HUES48 (cell line): ENCODE data around the gene SKA3.
"Not testable (repeated sequence)": the region's sequence is repeated elsewhere in the genome, so short reads cannot be mapped to it uniquely, and the experiment has no call there.

Experiments used
- H3K27ac ChIP-seq: one replicate; pipeline ENCODE4 v1.7.0; 2013; ENCODE audit warnings: low read depth, low read length, inconsistent platforms
- H3K27me3 ChIP-seq: 2 replicates; pipeline ENCODE4 v1.6.1; 2013; ENCODE audit warnings: mild to moderate bottlenecking, low read length; ENCODE audit not compliant: control insufficient read depth, insufficient read depth
- H3K36me3 ChIP-seq: 2 replicates; pipeline ENCODE4 v1.6.1; 2013; ENCODE audit warnings: low read length; ENCODE audit not compliant: control insufficient read depth, insufficient read depth
- H3K4me1 ChIP-seq: 2 replicates; pipeline ENCODE4 v1.6.1; 2013; ENCODE audit warnings: mild to moderate bottlenecking, low read length; ENCODE audit not compliant: control insufficient read depth, insufficient read depth
- H3K4me3 ChIP-seq: 2 replicates; pipeline ENCODE4 v1.5.1; 2013; ENCODE audit warnings: mild to moderate bottlenecking, low read depth, low read length
- H3K9ac ChIP-seq: 2 replicates; pipeline ENCODE4 v1.6.1; 2013; ENCODE audit warnings: mild to moderate bottlenecking, low read depth, low read length, moderate library complexity
- H3K9me3 ChIP-seq: 2 replicates; pipeline ENCODE4 v1.6.1; 2013; ENCODE audit warnings: low read length; ENCODE audit not compliant: control insufficient read depth, insufficient read depth

The SKA3 gene

DNA sequence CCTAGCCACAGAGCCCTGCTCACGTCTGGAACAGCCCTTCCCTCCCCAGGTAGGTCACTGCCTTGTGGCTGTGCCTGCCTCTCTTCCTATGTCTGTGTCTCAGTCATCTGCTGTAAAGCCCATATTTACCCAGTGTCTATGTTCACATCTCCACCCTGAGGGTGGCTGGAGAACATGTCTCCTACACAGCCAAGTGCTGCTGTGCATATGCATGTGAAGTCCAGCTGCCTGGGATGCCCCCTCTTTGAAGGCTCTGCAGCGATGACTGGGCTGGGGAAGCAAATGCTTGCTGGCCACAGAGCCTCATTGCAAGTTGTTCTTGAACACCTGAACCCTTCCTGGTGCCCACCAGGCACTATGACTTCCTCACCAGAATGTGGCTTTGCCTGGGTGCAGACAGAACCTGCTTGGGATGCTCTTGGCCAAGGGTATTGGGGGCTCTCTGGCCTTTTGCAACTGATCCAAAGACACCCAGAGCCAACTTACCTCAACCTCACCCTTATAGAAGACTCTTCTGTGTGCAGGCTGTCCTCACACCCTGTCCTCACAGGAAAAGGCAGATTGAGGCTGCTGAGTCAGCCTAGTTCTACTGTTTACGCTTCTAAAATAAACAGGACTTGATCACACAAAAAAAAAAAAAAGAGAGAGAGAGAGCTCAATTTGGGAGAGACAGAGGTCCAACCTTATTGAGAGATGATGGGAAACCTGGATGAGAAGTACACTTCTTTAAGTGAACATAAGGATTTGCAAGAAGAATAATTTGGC lies 26.6 kb upstream of the SKA3 start:
- no peak overlapping the region for H3K27ac ChIP-seq
- no peaks in the 10 kb centered on the region for H3K36me3 ChIP-seq
- peaks cover 33% of the 10 kb centered on the region for H3K9me3 ChIP-seq
- no peak overlapping the region for H3K4me3 ChIP-seq
- H3K27me3 ChIP-seq: no peaks in the 10 kb centered on the region
- H3K9ac ChIP-seq: no peak overlapping the region
- H3K4me1 ChIP-seq: no peaks in the 10 kb centered on the region

DNA sequence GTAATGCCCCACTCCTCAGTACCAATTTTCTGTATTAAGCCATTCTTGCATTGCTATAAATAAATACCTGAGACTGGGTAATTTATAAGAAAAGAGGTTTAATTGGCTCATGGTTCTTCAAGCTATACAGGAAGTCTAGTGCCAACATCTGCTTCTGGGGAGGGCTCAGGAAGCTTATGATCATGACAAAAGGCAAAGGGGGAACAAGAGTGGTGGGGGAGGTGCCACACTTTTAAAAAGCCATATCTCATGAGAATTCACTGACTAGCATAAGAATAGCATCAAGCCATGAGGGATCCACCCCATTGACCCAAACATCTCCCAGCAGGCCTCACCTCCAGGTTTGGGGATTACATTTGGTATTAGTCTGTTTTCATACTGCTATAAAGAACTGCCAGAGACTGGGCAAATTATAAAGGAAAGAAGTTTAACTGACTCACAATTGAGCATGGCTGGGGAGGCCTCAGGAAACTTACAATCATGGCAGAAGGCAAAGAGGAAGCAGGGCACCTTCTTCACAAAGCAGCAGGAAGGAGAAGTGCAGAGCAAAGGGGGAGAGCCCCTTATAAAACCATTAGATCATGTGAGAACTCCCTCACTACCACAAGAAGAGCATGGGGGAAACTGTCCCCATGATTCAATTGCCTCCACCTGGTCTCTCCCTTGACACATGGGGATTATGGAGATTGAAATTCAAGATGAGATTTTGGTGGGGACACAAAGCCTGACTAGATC lies 25.3 kb upstream of the SKA3 start:
- H3K9me3 ChIP-seq: peaks cover 33% of the 10 kb centered on the region
- H3K4me1 ChIP-seq, H3K27me3 ChIP-seq, H3K9ac ChIP-seq, H3K36me3 ChIP-seq, H3K27ac ChIP-seq, H3K4me3 ChIP-seq: not testable (repeated sequence)

DNA sequence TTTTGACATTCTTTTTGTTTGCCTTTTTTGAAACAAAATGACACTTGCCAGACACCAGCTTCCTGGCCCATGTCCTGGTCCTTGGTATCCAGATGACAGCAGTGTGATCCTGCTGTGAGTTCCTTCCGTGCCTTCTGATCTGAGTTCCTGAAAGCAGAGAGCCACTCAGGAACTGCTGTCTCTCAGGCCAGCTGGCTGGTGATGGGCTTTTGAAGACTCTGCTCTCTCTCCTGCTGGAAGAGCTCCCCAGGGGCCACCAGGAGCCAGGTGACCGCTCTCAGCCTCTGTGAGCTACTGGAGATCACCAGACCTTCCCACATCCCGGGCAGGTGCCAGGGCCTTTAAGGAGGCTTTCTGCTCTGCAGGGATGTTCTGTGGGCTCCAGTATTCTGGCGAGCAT lies 22.0 kb upstream of the SKA3 start:
- not testable (repeated sequence) for H3K27me3 ChIP-seq, H3K9ac ChIP-seq, H3K4me1 ChIP-seq, H3K36me3 ChIP-seq, H3K27ac ChIP-seq, H3K4me3 ChIP-seq
- H3K9me3 ChIP-seq: peaks cover 24% of the 10 kb centered on the region

DNA sequence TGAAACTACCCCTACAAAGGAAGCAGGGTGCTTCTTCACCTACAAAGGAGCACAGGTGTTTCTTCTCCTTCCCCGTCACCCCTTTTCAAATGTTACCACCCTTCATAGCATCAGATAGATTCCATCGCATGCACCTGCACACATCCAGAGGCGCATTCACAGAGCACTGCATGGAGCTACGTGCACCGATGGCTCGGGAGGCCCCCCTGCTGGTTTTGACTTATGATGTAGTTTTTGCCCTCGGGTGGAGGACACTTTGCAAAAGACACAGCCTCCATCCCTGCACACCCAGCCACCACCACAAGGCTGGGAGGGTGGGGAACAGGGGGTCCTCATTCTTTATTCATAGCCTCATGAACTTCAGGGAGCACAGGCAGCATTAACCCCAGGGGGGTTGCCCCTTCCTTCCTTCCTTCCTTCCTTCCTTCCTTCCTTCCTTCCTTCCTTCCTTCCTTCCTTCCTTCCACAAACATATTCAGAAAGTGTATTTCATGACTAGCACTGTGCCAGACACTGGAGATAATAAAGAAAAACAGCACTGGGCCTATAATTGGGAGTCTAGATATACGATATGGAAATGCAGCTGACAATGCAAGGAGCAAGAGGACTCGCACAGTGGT lies 21.4 kb upstream of the SKA3 start:
- H3K36me3 ChIP-seq, H3K27me3 ChIP-seq, H3K4me1 ChIP-seq, H3K9ac ChIP-seq, H3K27ac ChIP-seq, H3K4me3 ChIP-seq: not testable (repeated sequence)
- peaks cover 24% of the 10 kb centered on the region for H3K9me3 ChIP-seq

DNA sequence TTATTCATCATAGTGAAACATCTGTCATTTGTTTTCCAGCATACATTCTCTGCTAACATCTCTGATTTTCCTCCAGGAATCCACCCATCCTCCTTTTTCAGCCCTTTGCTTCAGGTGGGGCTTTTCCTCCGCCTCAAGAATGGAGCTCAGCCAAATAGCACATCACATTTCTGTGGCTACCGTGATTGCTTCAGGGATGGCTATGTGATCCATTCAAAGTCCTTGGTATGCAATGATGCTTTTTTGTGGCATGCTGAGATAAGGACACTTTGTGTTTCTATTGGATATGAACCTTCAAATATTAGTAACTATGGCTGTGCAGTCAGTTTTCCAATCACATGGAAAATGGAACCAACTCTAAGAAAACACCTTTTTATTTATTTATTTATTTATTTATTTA lies 18.4 kb upstream of the SKA3 start:
- H3K4me1 ChIP-seq, H3K4me3 ChIP-seq, H3K36me3 ChIP-seq, H3K27ac ChIP-seq, H3K27me3 ChIP-seq, H3K9ac ChIP-seq, H3K9me3 ChIP-seq: not testable (repeated sequence)

DNA sequence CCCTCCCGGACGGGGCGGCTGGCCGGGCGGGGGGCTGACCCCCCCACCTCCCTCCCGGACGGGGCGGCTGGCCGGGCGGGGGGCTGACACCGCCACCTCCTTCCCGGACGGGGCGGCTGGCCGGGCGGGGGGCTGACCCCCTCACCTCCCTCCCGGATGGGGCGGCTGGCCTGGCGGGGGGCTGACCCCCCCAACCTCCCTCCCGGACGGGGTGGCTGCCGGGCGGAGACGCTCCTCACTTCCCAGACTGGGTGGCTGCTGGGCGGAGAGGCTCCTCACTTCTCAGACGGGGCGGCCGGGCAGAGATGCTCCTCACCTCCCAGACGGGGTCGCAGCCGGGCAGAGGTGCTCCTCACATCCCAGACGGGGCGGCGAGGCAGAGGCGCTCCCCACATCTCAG lies 10.1 kb upstream of the SKA3 start:
- H3K4me3 ChIP-seq, H3K27me3 ChIP-seq, H3K9me3 ChIP-seq, H3K27ac ChIP-seq, H3K9ac ChIP-seq, H3K4me1 ChIP-seq, H3K36me3 ChIP-seq: not testable (repeated sequence)

DNA sequence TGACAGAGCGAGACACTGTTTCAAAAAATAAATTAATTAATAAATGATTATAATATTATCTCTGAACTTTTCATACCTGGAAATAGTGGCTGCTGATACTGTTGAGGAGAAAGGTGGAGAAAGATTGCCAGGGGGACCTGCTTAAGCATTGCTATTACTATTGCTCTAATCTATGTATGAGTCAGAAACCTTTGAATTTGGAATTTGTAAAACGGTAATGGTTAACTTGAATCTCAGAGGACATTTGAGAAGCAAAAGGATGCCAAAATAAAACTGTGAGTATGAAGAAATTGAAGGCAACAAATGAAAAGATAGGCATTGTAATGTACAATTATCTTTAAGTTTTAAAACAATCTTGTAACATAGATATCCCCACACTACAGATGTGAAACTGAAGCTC lies 5.3 kb upstream of the SKA3 start:
- no peak overlapping the region for H3K27ac ChIP-seq
- peaks cover 9% of the 10 kb centered on the region for H3K36me3 ChIP-seq
- no peak overlapping the region for H3K9ac ChIP-seq
- H3K27me3 ChIP-seq: no peaks in the 10 kb centered on the region
- peaks cover 4% of the 10 kb centered on the region; the same call in 1 of the 2 replicates for H3K4me1 ChIP-seq
- no peaks in the 10 kb centered on the region for H3K9me3 ChIP-seq
- H3K4me3 ChIP-seq: no peak overlapping the region

DNA sequence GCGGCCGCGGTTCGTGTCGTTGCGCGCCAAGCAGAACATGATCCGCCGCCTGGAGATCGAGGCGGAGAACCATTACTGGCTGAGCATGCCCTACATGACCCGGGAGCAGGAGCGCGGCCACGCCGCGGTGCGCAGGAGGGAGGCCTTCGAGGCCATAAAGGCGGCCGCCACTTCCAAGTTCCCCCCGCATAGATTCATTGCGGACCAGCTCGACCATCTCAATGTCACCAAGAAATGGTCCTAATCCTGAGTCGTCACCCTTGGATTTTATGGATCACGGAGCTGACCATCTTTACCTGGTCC lies 581 bp upstream of the SKA3 start:
- peaks cover 4% of the 10 kb centered on the region; the same call in 1 of the 2 replicates for H3K4me1 ChIP-seq

DNA sequence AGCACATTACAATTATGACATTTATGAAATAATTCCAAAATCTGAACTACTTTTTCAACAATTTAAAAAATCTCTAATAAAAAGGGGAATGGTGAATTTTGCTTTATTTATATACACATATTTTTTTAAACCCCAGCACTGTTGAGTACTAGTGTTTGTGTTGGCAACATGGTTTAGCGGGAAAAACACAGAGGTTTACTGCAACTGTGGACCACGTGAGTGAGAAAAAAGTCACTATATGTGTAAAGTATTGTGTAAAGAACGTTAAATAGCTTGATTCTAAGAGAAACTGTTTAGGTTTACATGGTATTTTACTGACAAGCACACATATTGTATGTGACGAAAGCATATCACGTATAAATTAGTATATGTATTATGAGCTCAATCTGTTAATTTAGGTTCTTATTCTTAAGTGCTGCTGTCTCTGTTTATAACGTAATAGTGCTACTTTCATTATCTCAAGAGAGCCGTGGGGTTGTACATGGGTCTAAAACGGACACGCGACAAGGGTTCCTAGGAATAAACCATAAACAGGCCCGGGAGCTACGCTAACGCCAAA lies 617 bp downstream of the SKA3 start:
- Histone ChIP-seq H3K4me1 (peaks cover 4% of the 10 kb centered on the region; the same call in 1 of the 2 replicates), H3K36me3 (peaks cover 31% of the 10 kb centered on the region), H3K27ac (peak overlapping the region; percentile 97)

More for the DNA sequence above, 581 bp upstream of the SKA3 start:
- H3K27me3 ChIP-seq: no peaks in the 10 kb centered on the region
- peak overlapping the region; percentile 85 for H3K4me3 ChIP-seq
- H3K9ac ChIP-seq: peak overlapping the region; percentile 93
- peak overlapping the region; percentile 97 for H3K27ac ChIP-seq
- H3K9me3 ChIP-seq: no peaks in the 10 kb centered on the region
- peaks cover 19% of the 10 kb centered on the region for H3K36me3 ChIP-seq

DNA sequence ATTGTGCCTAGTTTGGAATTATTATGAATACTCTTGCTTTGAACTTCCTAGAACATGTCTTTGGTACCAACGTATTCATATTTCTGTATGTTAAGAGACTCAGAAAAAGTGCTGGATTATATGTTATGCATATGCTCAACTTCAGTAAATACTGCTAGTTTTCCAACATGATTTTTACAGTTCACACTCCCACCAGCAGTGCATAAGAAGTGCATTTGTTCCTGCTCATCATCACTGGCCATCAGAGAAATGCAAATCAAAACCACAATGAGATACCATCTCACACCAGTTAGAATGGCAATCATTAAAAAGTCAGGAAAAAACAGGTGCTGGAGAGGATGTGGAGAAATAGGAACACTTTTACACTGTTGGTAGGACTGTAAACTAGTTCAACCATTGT lies 2.6 kb downstream of the SKA3 start:
- not testable (repeated sequence) for H3K27me3 ChIP-seq, H3K4me3 ChIP-seq, H3K9me3 ChIP-seq, H3K9ac ChIP-seq, H3K4me1 ChIP-seq, H3K27ac ChIP-seq
- H3K36me3 ChIP-seq: peaks cover 48% of the 10 kb centered on the region

More for the DNA sequence above, 617 bp downstream of the SKA3 start:
- Histone ChIP-seq H3K27me3 (no peaks in the 10 kb centered on the region), H3K9ac (peak overlapping the region; percentile 93), H3K4me3 (peak overlapping the region; percentile 85), H3K9me3 (no peaks in the 10 kb centered on the region)

DNA sequence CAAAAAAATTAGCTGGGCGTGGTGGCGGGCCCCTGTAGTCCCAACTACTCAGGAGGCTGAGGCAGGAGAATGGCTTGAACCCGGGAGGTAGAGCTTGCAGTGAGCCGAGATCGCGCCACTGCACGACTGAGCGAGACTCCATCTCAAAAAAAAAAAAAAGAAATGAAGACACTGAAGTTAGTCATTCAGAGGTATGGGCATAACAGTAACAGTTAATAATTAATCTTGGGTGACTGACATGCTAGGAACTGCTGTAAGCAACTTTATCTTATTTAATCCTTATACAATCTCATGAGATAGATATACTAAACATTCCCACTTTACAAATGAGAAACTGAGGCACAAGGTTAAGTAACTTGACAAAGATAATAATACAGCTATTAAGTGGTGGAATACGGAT lies 4.9 kb downstream of the SKA3 start:
- no peaks in the 10 kb centered on the region for H3K27me3 ChIP-seq
- H3K36me3 ChIP-seq: peaks cover 57% of the 10 kb centered on the region
- no peak overlapping the region for H3K9ac ChIP-seq
- no peak overlapping the region for H3K27ac ChIP-seq
- H3K9me3 ChIP-seq: no peaks in the 10 kb centered on the region
- H3K4me3 ChIP-seq: no peak overlapping the region
- no peaks in the 10 kb centered on the region for H3K4me1 ChIP-seq
